ENCODE measurements around the gene DYNC1H1.
"Not testable (repeated sequence)": the region's sequence is repeated elsewhere in the genome, so short reads cannot be mapped to it uniquely, and the experiment has no call there.

Gene DYNC1H1

GRCh38 chr14:102071283-102071998 lies 107.1 kb downstream of the DYNC1H1 start:
- no peak overlapping the region for H3K4me3 ChIP-seq (ENCODE audit: low read length)
- no peak for TF ChIP-seq CTCF (IDR thresholded peaks at IDR 0.05; ENCODE audit: insufficient read depth, low read depth, low read length, missing control alignments)
- DNase-seq (ENCODE audit: low read depth), result peak; percentile 56

GRCh38 chr14:102074415-102074964 lies 110.1 kb downstream of the DYNC1H1 start:
- no peak for DNase-seq (ENCODE audit: low read depth)
- no peak for TF ChIP-seq CTCF (IDR thresholded peaks at IDR 0.05; ENCODE audit: insufficient read depth, low read depth, low read length, missing control alignments)
- H3K4me3 ChIP-seq (ENCODE audit: low read length), result no peak overlapping the region

GRCh38 chr14:102075155-102075554 lies 110.8 kb downstream of the DYNC1H1 start:
- TF ChIP-seq CTCF (IDR thresholded peaks at IDR 0.05; ENCODE audit: insufficient read depth, low read depth, low read length, missing control alignments), result no peak
- no peak overlapping the region for H3K4me3 ChIP-seq (ENCODE audit: low read length)
- no peak for DNase-seq (ENCODE audit: low read depth)

- no peak for DNase-seq (ENCODE audit: low read depth)
- no peak for TF ChIP-seq CTCF (IDR thresholded peaks at IDR 0.05; ENCODE audit: insufficient read depth, low read depth, low read length, missing control alignments)
- no peak overlapping the region for H3K4me3 ChIP-seq (ENCODE audit: low read length)
Observed at GRCh38 chr14:102077382-102077709, 113.0 kb downstream of the DYNC1H1 start.

GRCh38 chr14:102078361-102078791 lies 114.0 kb downstream of the DYNC1H1 start:
- H3K4me3 ChIP-seq (ENCODE audit: low read length); DNase-seq (ENCODE audit: low read depth): not testable (repeated sequence)

GRCh38 chr14:102078831-102079699 lies 114.7 kb downstream of the DYNC1H1 start:
- DNase-seq (ENCODE audit: low read depth), result no peak
- no peak overlapping the region for H3K4me3 ChIP-seq (ENCODE audit: low read length)
- no peak for TF ChIP-seq CTCF (IDR thresholded peaks at IDR 0.05; ENCODE audit: insufficient read depth, low read depth, low read length, missing control alignments)

GRCh38 chr14:102079700-102079979 lies 115.3 kb downstream of the DYNC1H1 start:
- no peak for DNase-seq (ENCODE audit: low read depth)
- no peak overlapping the region for H3K4me3 ChIP-seq (ENCODE audit: low read length)
- no peak for TF ChIP-seq CTCF (IDR thresholded peaks at IDR 0.05; ENCODE audit: insufficient read depth, low read depth, low read length, missing control alignments)
